Right kidney (tissue), 9 donors: ENCODE data around the gene CPA2.
"Not testable (repeated sequence)": the region's sequence is repeated elsewhere in the genome, so short reads cannot be mapped to it uniquely, and the experiment has no call there.

Experiments
- DNase-seq: peaks from one replicate; pipeline ENCODE4 v3.0.0-alpha.2; 2016
- long read RNA-seq, 8 donors: transcript quantifications; one replicate each; lab custom pipeline, GENCODE V29; 2026

Gene CPA2
- long read RNA-seq, donor 1: 0 reads
- long read RNA-seq, donor 2: 0 reads
- long read RNA-seq, donor 3: 0 reads
- long read RNA-seq, donor 4: 0 reads
- long read RNA-seq, donor 5: 0 reads
- long read RNA-seq, donor 6: 0 reads
- long read RNA-seq, donor 7: 0 reads
- long read RNA-seq, donor 8: 0 reads

GRCh38 chr7:130266258-130266960, at the start of gene CPA2:
Gene CPA2, plus strand, starts transcription at chr7:130266863. Its CDS starts 19 bp downstream, at chr7:130266882.
- no peak for DNase-seq

GRCh38 chr7:130218806-130219620, 47.6 kb upstream of the CPA2 start:
- DNase-seq: no peak

GRCh38 chr7:130219871-130220270, 46.8 kb upstream of the CPA2 start:
- no peak for DNase-seq

GRCh38 chr7:130221746-130222145, 44.9 kb upstream of the CPA2 start:
- DNase-seq: no peak

- no peak for DNase-seq
Observed at GRCh38 chr7:130223646-130224045, 43.0 kb upstream of the CPA2 start.

GRCh38 chr7:130224210-130224609, 42.5 kb upstream of the CPA2 start:
- DNase-seq: no peak

GRCh38 chr7:130224923-130225322, 41.7 kb upstream of the CPA2 start:
- DNase-seq: not testable (repeated sequence)

GRCh38 chr7:130226333-130226732, 40.3 kb upstream of the CPA2 start:
- no peak for DNase-seq

- DNase-seq: no peak
Observed at GRCh38 chr7:130227883-130228575, 38.6 kb upstream of the CPA2 start.

GRCh38 chr7:130228840-130229502, 37.7 kb upstream of the CPA2 start:
- no peak for DNase-seq

- not testable (repeated sequence) for DNase-seq
Observed at GRCh38 chr7:130229981-130230380, 36.7 kb upstream of the CPA2 start.

- DNase-seq: no peak
Observed at GRCh38 chr7:130231792-130232191, 34.9 kb upstream of the CPA2 start.

GRCh38 chr7:130232209-130232608, 34.5 kb upstream of the CPA2 start:
- DNase-seq: no peak

GRCh38 chr7:130234078-130234477, 32.6 kb upstream of the CPA2 start:
- no peak for DNase-seq

- not testable (repeated sequence) for DNase-seq
Observed at GRCh38 chr7:130236361-130236760, 30.3 kb upstream of the CPA2 start.

GRCh38 chr7:130240240-130240639, 26.4 kb upstream of the CPA2 start:
- no peak for DNase-seq

GRCh38 chr7:130242198-130243014, 24.3 kb upstream of the CPA2 start:
- DNase-seq: no peak

GRCh38 chr7:130243486-130243885, 23.2 kb upstream of the CPA2 start:
- not testable (repeated sequence) for DNase-seq

GRCh38 chr7:130246491-130246890, 20.2 kb upstream of the CPA2 start:
- DNase-seq: not testable (repeated sequence)

- DNase-seq: not testable (repeated sequence)
Observed at GRCh38 chr7:130248842-130249241, 17.8 kb upstream of the CPA2 start.

- not testable (repeated sequence) for DNase-seq
Observed at GRCh38 chr7:130249626-130250025, 17.0 kb upstream of the CPA2 start.
